Calu3 (cell line): ENCODE results near the gene OR5H14. TPM values are rescaled to one million over a fixed set of nuclear protein-coding genes. Genes with fewer than 3 reads are reported as not detected.

ENCODE experiments used
- BruUV-seq: library from RNA; stranded (reverse); fragments of 400-500 nt; replicated peaks from 2 replicates; lab custom pipeline; 2021; lab: Mats Ljungman, UMichigan
- CTCF ChIA-PET: fragments of 300-600 bp; sonication (Branson Sonifier 250); formaldehyde crosslinking; loops from one replicate; lab custom pipeline; 2022; ENCODE audit warnings: antibody characterized with exemption; lab: Charles Lee
- DNase-seq: peaks from one replicate; pipeline ENCODE4 v3.0.0; 2022
- H3K27ac Mint-ChIP-seq: one replicate; pipeline ENCODE4 v1.8.0; 2022; ENCODE audit warnings: mixed read lengths; ENCODE audit not compliant: unreplicated experiment
- H3K27me3 Mint-ChIP-seq: one replicate; pipeline ENCODE4 v1.8.0; 2022; ENCODE audit warnings: mixed read lengths; ENCODE audit not compliant: unreplicated experiment
- H3K36me3 Mint-ChIP-seq: one replicate; pipeline ENCODE4 v1.8.0; 2022; ENCODE audit warnings: mild to moderate bottlenecking, moderate library complexity, mixed read lengths; ENCODE audit not compliant: insufficient read depth, unreplicated experiment
- H3K4me1 Mint-ChIP-seq: one replicate; pipeline ENCODE4 v1.8.0; 2022; ENCODE audit warnings: mild to moderate bottlenecking, low read depth, mixed read lengths; ENCODE audit not compliant: unreplicated experiment
- H3K4me3 Mint-ChIP-seq: one replicate; pipeline ENCODE4 v1.8.0; 2022; ENCODE audit warnings: mild to moderate bottlenecking, low read depth, moderate library complexity, mixed read lengths; ENCODE audit not compliant: unreplicated experiment
- H3K9me3 Mint-ChIP-seq: one replicate; pipeline ENCODE4 v1.8.0; 2022; ENCODE audit warnings: low read depth, mixed read lengths; ENCODE audit not compliant: unreplicated experiment
- intact Hi-C: fragments of 100-400 bp; cut with micrococcal nuclease; formaldehyde crosslinking; loops from one replicate; pipeline ENCODE4 v1.10.0; 2022; ENCODE audit not compliant: unreplicated experiment
- total RNA-seq: library from RNA; stranded (reverse); gene quantifications from 2 replicates; pipeline ENCODE4 v1.2.3, GENCODE V29; 2022
- TF ChIP-seq, protein P1 (sequence below): fragments of 200-600 bp; IDR thresholded peaks from one replicate; pipeline ENCODE4 v1.8.0; 2022; ENCODE audit warnings: antibody characterized with exemption; ENCODE audit not compliant: unreplicated experiment

OR5H14 gene
- total RNA-seq, 1 experiment from 2014 or later, result 0.05 TPM

DNA sequence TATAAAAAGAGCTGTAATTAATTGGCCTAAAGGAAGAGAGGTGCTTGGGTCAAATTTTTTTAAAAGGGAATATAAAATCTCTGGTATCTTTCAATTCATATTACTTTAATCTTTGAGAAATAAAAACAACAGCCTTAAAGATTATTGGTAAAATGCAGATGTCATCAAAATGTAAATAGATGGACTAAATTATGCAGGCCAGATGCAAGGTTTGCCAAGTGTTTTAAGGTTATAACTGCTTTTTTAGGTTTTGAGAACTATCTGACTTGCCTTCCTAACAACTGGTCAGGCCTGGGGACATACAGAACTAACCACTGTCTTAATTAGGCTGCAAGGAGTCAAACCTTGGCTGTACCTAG lies 36.8 kb upstream of the OR5H14 start:
- TF ChIP-seq, protein P1, sequence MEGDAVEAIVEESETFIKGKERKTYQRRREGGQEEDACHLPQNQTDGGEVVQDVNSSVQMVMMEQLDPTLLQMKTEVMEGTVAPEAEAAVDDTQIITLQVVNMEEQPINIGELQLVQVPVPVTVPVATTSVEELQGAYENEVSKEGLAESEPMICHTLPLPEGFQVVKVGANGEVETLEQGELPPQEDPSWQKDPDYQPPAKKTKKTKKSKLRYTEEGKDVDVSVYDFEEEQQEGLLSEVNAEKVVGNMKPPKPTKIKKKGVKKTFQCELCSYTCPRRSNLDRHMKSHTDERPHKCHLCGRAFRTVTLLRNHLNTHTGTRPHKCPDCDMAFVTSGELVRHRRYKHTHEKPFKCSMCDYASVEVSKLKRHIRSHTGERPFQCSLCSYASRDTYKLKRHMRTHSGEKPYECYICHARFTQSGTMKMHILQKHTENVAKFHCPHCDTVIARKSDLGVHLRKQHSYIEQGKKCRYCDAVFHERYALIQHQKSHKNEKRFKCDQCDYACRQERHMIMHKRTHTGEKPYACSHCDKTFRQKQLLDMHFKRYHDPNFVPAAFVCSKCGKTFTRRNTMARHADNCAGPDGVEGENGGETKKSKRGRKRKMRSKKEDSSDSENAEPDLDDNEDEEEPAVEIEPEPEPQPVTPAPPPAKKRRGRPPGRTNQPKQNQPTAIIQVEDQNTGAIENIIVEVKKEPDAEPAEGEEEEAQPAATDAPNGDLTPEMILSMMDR, result no peak
- Mint-ChIP-seq H3K27me3 (no peaks in the 10 kb centered on the region), H3K9me3 (peaks cover 2% of the 10 kb centered on the region), H3K36me3 (no peaks in the 10 kb centered on the region), H3K4me3 (no peak overlapping the region), H3K27ac (no peak overlapping the region), H3K4me1 (no peaks in the 10 kb centered on the region)
- BruUV-seq, result no TSS peak
- CTCF ChIA-PET, result no interaction called here
- no peak for DNase-seq
- intact Hi-C loops, result no loop called here

GRCh38 chr3:98114264-98114663 lies 33.0 kb upstream of the OR5H14 start:
- intact Hi-C loops, result no loop called here
- Mint-ChIP-seq H3K27ac (no peak overlapping the region), H3K27me3 (no peaks in the 10 kb centered on the region), H3K36me3 (no peaks in the 10 kb centered on the region), H3K4me1 (no peaks in the 10 kb centered on the region), H3K9me3 (peaks cover 2% of the 10 kb centered on the region), H3K4me3 (no peak overlapping the region)
- no peak for DNase-seq
- CTCF ChIA-PET, result no interaction called here
- no TSS peak for BruUV-seq
- TF ChIP-seq, protein P1, result no peak

GRCh38 chr3:98115717-98116116 lies 31.6 kb upstream of the OR5H14 start:
- no TSS peak for BruUV-seq

GRCh38 chr3:98130421-98130820 lies 16.9 kb upstream of the OR5H14 start, which contains the start of gene OR5H1:
Gene OR5H1 (plus strand): TSS chr3:98130721. CDS start chr3:98132698, 1,977 bp downstream.
- H3K9me3 Mint-ChIP-seq, result no peaks in the 10 kb centered on the region
- no peaks in the 10 kb centered on the region for H3K4me1 Mint-ChIP-seq
- DNase-seq, result no peak
- H3K4me3 Mint-ChIP-seq, result no peak within 1 kb of the TSS
- intact Hi-C loops, result no loop called here
- H3K27me3 Mint-ChIP-seq, result peaks cover 28% of the 10 kb centered on the region
- CTCF ChIA-PET, result no interaction called here
- no TSS peak for BruUV-seq
- TF ChIP-seq, protein P1, result no peak
- H3K27ac Mint-ChIP-seq, result no peak within 1 kb of the TSS
- no peaks in the 10 kb centered on the region for H3K36me3 Mint-ChIP-seq

More at GRCh38 chr3:98115717-98116116, 31.6 kb upstream of the OR5H14 start:
- Mint-ChIP-seq H3K27me3 (no peaks in the 10 kb centered on the region), H3K9me3 (peaks cover 2% of the 10 kb centered on the region), H3K36me3 (no peaks in the 10 kb centered on the region), H3K4me3 (no peak overlapping the region), H3K27ac (no peak overlapping the region), H3K4me1 (no peaks in the 10 kb centered on the region)
- no peak for DNase-seq
- CTCF ChIA-PET, result no interaction called here
- TF ChIP-seq, protein P1, result no peak
- intact Hi-C loops, result no loop called here
